Measurements from ENCODE around the gene PLCB4.

PLCB4 gene

GRCh38 chr20:9388813-9389161, 319.9 kb downstream of the PLCB4 start:
- FAIRE-seq: no peak
- no peak for TF ChIP-seq POLR2A (IDR thresholded peaks at IDR 0.05; ENCODE audit: low read depth, low read length)
- DNase-seq (ENCODE audit: insufficient read length, low spot score): no peak

DNA sequence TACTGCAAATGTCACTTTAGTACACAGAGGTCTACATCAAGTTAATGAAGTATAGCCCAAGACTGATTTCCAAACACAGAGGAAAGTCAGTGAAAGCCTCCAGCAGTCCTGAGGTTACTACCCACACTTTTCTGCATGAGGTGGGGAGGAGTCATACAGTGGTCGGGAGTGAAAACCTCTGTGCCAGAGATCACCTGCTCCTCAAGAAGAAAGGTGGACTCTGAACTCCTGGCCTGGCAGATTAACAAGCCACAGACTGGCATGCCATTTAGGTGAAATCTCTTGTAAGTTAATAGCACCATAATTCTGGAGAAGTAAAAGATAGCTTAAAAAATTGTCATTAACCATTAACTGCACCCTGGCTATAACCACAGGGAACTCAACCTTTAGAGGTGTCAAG, 320.5 kb downstream of the PLCB4 start:
- no peak for DNase-seq (ENCODE audit: insufficient read length, low spot score)
- FAIRE-seq: no peak
- no peak for TF ChIP-seq POLR2A (IDR thresholded peaks at IDR 0.05; ENCODE audit: low read depth, low read length)

GRCh38 chr20:9390441-9390840, 321.6 kb downstream of the PLCB4 start:
- DNase-seq (ENCODE audit: insufficient read length, low spot score) (no peak), FAIRE-seq (no peak)
- no peak for TF ChIP-seq POLR2A (IDR thresholded peaks at IDR 0.05; ENCODE audit: low read depth, low read length)

GRCh38 chr20:9392892-9393857, 324.3 kb downstream of the PLCB4 start:
- peak; percentile 78 for FAIRE-seq
- peak; percentile 56 for DNase-seq (ENCODE audit: insufficient read length, low spot score)

GRCh38 chr20:9395971-9396370, 327.1 kb downstream of the PLCB4 start:
- TF ChIP-seq POLR2A (IDR thresholded peaks at IDR 0.05; ENCODE audit: low read depth, low read length): no peak
- DNase-seq (ENCODE audit: insufficient read length, low spot score) (no peak), FAIRE-seq (no peak)

More at GRCh38 chr20:9392892-9393857, 324.3 kb downstream of the PLCB4 start:
- TF ChIP-seq POLR2A (IDR thresholded peaks at IDR 0.05; ENCODE audit: low read depth, low read length): no peak

- DNase-seq (ENCODE audit: insufficient read length, low spot score) (no peak), FAIRE-seq (no peak)
These were observed 329.0 kb downstream of the PLCB4 start for GRCh38 chr20:9397928-9398327.

DNA sequence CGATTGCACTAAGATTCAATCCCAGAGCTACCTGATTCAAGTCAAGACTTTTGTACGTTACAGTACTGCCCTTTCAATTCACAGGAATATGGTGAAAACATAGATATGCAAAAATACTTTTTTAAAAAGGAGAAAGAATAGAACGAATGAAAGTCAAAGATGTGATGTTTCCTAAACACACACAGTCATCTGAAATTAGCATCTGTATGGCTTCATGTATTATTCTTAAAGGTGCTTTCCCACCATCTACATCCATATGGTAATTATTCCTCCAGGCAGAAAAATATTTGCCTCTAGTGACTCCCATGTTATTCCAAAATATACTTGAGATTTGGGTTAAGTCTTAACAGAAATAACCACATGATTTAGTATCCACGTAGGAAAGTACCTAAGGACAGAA, 330.0 kb downstream of the PLCB4 start:
- DNase-seq (ENCODE audit: insufficient read length, low spot score): no peak
- no peak for FAIRE-seq
- no peak for TF ChIP-seq POLR2A (IDR thresholded peaks at IDR 0.05; ENCODE audit: low read depth, low read length)

More at GRCh38 chr20:9397928-9398327, 329.0 kb downstream of the PLCB4 start:
- TF ChIP-seq POLR2A (IDR thresholded peaks at IDR 0.05; ENCODE audit: low read depth, low read length): no peak

DNA sequence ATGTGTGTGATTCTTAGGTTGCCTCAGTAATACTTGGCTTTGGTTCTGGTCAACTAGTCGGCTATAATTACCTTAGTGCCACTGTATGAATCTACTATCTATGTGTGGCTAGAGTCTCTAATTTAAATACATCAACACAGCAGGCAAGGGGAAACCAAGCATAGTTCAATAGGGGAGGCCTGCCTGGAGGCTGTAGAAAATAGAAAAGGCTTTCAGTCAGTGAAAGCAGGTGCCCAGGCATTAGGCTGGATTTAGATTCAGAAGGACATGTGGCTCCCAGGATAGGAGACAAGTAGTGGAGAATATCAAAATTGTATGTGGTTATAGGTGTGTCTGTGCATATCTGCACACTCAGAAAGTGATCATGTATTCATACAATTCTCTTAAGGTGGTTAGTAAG, 330.4 kb downstream of the PLCB4 start:
- no peak for TF ChIP-seq POLR2A (IDR thresholded peaks at IDR 0.05; ENCODE audit: low read depth, low read length)
- FAIRE-seq (no peak), DNase-seq (ENCODE audit: insufficient read length, low spot score) (no peak)

DNA sequence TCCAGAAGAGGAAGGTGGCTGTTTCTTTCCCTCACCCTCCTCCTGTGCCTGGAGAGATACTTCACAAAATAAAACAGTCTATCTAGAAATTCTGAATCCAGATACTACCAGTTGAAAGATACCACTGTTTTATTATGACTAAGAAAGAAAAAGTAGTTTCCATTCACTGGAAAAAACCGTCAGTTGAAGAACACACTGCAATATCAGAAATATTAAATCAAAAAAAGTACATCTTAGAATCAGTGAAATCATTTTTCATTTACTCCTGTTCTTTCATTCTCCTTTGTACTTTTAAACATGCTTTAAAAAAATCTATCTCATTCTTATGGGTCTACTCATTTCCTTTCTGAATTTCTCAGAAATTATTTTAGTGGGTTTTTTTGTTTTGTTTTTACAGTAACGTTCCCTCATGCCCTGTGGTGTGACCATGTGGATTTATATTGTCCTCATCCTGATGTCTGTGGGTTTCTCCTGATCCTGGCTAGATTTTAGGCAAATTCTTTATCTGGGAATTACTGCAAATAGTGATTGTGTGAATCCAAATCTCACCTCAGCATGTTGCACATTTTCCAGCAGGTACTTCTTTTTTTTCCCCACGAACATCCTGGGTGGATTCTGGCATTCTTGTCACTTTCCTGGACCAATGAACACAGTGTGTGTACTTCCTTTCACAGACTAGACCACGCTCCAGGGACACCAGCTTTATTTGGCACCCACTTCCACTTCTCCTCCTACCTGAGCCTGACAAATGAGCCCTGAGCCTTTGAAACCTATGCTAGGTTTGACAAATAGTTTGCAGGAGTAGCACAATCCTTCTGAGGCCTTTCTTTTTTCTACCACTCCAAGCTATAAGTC, 331.5 kb downstream of the PLCB4 start:
- TF ChIP-seq POLR2A (IDR thresholded peaks at IDR 0.05; ENCODE audit: low read depth, low read length): no peak
- DNase-seq (ENCODE audit: insufficient read length, low spot score): no peak
- no peak for FAIRE-seq

DNA sequence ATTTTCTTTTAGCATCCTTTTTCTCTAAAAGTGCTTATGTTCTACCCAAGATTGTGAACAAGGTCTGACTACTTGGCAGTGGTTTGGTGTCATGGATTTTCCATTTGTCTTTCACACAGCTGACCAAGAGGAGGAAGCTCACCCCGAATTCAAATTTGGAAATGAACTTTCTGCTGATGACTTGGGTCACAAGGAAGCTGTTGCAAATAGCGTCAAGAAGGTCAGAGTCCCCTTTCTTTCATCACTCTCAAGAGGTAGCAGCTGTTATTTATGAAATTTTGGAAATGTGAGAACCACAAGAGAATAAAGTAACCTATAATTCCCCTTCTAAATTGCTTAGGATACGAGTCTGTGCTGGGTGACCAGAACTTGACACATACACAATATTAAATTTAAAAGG, 332.5 kb downstream of the PLCB4 start:
- no peak for FAIRE-seq
- no peak for TF ChIP-seq POLR2A (IDR thresholded peaks at IDR 0.05; ENCODE audit: low read depth, low read length)
- no peak for DNase-seq (ENCODE audit: insufficient read length, low spot score)

DNA sequence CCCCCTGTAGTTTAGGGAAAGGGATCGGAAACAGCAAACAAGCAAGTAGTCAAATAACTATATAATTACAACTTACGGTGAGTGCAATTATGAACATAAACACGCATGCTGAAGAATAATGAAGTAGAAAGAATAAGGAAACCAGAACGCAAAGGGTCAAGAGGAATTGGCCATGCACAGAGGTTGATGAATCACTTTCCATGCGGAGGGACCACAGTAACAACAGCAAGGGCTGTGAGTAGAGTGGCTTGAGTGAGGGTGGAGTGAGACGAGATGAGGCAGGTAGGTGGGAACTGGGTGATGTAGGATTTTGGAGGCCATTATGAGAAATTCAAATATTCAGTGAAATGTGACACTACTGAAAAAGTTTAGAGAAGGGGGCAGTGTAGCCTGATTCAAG, 333.3 kb downstream of the PLCB4 start:
- FAIRE-seq (no peak), DNase-seq (ENCODE audit: insufficient read length, low spot score) (no peak)
- no peak for TF ChIP-seq POLR2A (IDR thresholded peaks at IDR 0.05; ENCODE audit: low read depth, low read length)

DNA sequence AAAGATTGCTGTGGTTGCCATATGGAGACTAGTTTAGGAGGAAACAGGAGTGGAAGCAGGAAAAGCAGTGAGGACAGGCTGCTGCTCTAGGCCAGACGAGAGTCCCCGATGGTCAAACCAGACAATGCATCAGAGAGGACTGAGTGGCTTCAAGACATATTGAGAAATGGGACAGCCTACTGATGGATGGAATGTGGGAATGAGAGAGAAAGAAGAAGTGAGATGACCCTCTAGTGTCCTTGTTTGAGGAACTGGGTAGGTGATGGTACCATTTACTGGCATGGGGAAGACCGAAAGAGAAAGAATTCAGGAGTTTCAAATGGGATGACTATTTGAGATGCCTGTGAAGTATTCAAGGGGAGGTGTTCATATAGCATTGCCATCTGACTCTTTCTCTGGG, 333.7 kb downstream of the PLCB4 start:
- no peak for DNase-seq (ENCODE audit: insufficient read length, low spot score)
- no peak for FAIRE-seq
- no peak for TF ChIP-seq POLR2A (IDR thresholded peaks at IDR 0.05; ENCODE audit: low read depth, low read length)

DNA sequence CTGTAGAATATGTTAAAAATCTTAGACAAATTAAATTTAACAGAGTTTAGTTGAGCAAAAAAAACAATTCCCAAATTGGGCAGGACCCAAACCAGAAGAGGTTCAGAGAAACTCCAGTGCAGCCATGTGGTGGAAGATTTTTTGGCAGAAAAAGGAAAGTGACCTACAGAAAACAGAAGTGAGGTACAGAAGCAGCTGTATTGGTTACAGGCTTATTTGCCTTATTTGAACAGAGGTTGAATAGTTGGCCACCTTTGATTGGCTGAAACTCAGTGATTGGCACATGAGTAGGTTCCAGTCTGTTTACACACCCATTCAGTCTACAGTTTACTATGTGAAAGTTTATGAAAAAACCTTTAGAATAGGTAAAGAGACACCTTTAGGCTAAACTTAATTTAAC, 334.6 kb downstream of the PLCB4 start:
- FAIRE-seq: no peak
- DNase-seq (ENCODE audit: insufficient read length, low spot score): no peak
- TF ChIP-seq POLR2A (IDR thresholded peaks at IDR 0.05; ENCODE audit: low read depth, low read length): no peak

- peak; percentile 81 for FAIRE-seq
These were observed 339.0 kb downstream of the PLCB4 start for GRCh38 chr20:9407805-9408421.

More at GRCh38 chr20:9407805-9408421, 339.0 kb downstream of the PLCB4 start:
- DNase-seq (ENCODE audit: insufficient read length, low spot score): peak; percentile 22
- no peak for TF ChIP-seq POLR2A (IDR thresholded peaks at IDR 0.05; ENCODE audit: low read depth, low read length)
